Endodermal cell (in vitro differentiated cells): ENCODE data around the gene ESYT3. TPM values are rescaled to one million over a fixed set of nuclear protein-coding genes. Genes with fewer than 3 reads are reported as not detected.
"Not testable (repeated sequence)": the region's sequence is repeated elsewhere in the genome, so short reads cannot be mapped to it uniquely, and the experiment has no call there.

Experiments
- DNase-seq: peaks from one replicate; pipeline ENCODE4 v3.0.0-alpha.2; 2017
- H3K27ac ChIP-seq: 2 replicates; pipeline ENCODE4 v1.5.1; 2013; ENCODE audit warnings: mild to moderate bottlenecking, low read depth, low read length, moderate library complexity
- H3K27me3 ChIP-seq: 2 replicates; pipeline ENCODE4 v1.6.1; 2013; ENCODE audit warnings: mild to moderate bottlenecking, low read length, moderate library complexity; ENCODE audit not compliant: insufficient read depth, control insufficient read depth, poor library complexity, severe bottlenecking
- H3K36me3 ChIP-seq: 2 replicates; pipeline ENCODE4 v1.7.0; 2013; ENCODE audit warnings: mild to moderate bottlenecking, low read length, moderate library complexity; ENCODE audit not compliant: control insufficient read depth, insufficient read depth
- H3K4me1 ChIP-seq: one replicate; pipeline ENCODE4 v1.7.0; 2013; ENCODE audit warnings: low read length; ENCODE audit not compliant: control insufficient read depth, insufficient read depth
- H3K4me3 ChIP-seq: 2 replicates; pipeline ENCODE4 v1.5.1; 2013; ENCODE audit warnings: mild to moderate bottlenecking, low read length, moderate library complexity
- H3K9ac ChIP-seq: 2 replicates; pipeline ENCODE4 v1.6.1; 2013; ENCODE audit warnings: mild to moderate bottlenecking, low read length, moderate library complexity; ENCODE audit not compliant: poor library complexity, severe bottlenecking; ENCODE audit errors: extremely low read depth
- H3K9me3 ChIP-seq: 2 replicates; pipeline ENCODE4 v1.6.1; 2013; ENCODE audit warnings: mild to moderate bottlenecking, low read length, moderate library complexity; ENCODE audit not compliant: control insufficient read depth
- H3K27ac Mint-ChIP-seq: 2 replicates; pipeline ENCODE4 v1.8.0; 2020; ENCODE audit warnings: mixed read lengths
- H3K27me3 Mint-ChIP-seq: 2 replicates; pipeline ENCODE4 v1.8.0; 2021; ENCODE audit warnings: mild to moderate bottlenecking, mixed read lengths; ENCODE audit not compliant: insufficient read depth
- H3K36me3 Mint-ChIP-seq: 2 replicates; pipeline ENCODE4 v1.8.0; 2020; ENCODE audit warnings: low read depth, mixed read lengths
- H3K4me1 Mint-ChIP-seq: 2 replicates; pipeline ENCODE4 v1.8.0; 2020; ENCODE audit warnings: mixed read lengths
- H3K4me3 Mint-ChIP-seq: 2 replicates; pipeline ENCODE4 v1.8.0; 2020; ENCODE audit warnings: mild to moderate bottlenecking, moderate library complexity, mixed read lengths
- H3K9me3 Mint-ChIP-seq: 2 replicates; pipeline ENCODE4 v1.8.0; 2020; ENCODE audit warnings: mild to moderate bottlenecking, mixed read lengths
- WGBS, 2 experiments: methylation state at CpG; one replicate each; pipeline versions ENCODE4 v1.1.5 to v1.1.7; 2013; ENCODE audit warnings: missing lambda C conversion rate in 2 of 2, mixed read lengths in 1 of 2; ENCODE audit not compliant: insufficient coverage in 1 of 2, insufficient read length in 1 of 2; 5-methylcytosine and 5-hydroxymethylcytosine counted together
- total RNA-seq, 2 donors: library from RNA; stranded (reverse); fragmentation: NEBNext Ultra II Directional in 1 of 2; extraction: Animal tissue kit (Norgen Biotek cat#: 25700) in 1 of 2; gene quantifications; 2 replicates in 1 of 2; 3 replicates in 1 of 2; pipeline ENCODE4 v1.2.1, GENCODE V29; 2021
- TF ChIP-seq, protein P1 (sequence below): fragments of 200-600 bp; sonication (generic); conservative IDR thresholded peaks from 2 replicates; pipeline ENCODE4 v1.5.0; 2021; ENCODE audit warnings: antibody characterized with exemption, mild to moderate bottlenecking

Gene ESYT3
- total RNA-seq, 2 donors from 2014 or later = 7.7 to 10.2 TPM

DNA sequence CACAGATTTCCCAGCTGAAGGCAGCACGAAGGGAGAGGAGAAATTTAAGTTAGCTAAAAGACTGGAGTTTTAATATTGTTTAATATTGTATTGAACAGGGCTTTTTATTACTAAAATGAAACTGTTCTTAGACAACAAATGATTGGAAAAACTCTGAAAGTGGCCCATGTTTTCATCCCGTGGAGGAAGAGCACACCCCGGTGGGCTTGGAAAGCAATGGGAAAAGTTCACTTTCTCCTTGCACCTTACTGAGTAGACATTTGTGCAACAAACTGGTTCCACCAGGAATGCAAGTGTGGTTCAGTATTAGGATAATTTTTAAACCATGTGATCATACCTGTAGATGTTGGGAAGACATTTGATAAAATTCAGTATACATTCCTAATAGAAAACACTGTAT, 8.2 kb upstream of the ESYT3 start:
- 53 to 67% methylated on average over 3 of the region's 3 CpGs for WGBS, 2 experiments
- peaks cover 6% of the 10 kb centered on the region for H3K9me3 Mint-ChIP-seq
- no peak overlapping the region for H3K27ac ChIP-seq
- H3K27ac Mint-ChIP-seq = no peak overlapping the region
- no peaks in the 10 kb centered on the region for H3K4me1 Mint-ChIP-seq
- no peaks in the 10 kb centered on the region for H3K9me3 ChIP-seq
- H3K4me3 Mint-ChIP-seq = no peak overlapping the region
- H3K9ac ChIP-seq = no peak overlapping the region
- peaks cover 9% of the 10 kb centered on the region for H3K27me3 Mint-ChIP-seq
- H3K4me1 ChIP-seq = no peaks in the 10 kb centered on the region
- H3K27me3 ChIP-seq = no peaks in the 10 kb centered on the region
- H3K4me3 ChIP-seq = no peak overlapping the region
- no peaks in the 10 kb centered on the region for H3K36me3 Mint-ChIP-seq
- TF ChIP-seq, protein P1, sequence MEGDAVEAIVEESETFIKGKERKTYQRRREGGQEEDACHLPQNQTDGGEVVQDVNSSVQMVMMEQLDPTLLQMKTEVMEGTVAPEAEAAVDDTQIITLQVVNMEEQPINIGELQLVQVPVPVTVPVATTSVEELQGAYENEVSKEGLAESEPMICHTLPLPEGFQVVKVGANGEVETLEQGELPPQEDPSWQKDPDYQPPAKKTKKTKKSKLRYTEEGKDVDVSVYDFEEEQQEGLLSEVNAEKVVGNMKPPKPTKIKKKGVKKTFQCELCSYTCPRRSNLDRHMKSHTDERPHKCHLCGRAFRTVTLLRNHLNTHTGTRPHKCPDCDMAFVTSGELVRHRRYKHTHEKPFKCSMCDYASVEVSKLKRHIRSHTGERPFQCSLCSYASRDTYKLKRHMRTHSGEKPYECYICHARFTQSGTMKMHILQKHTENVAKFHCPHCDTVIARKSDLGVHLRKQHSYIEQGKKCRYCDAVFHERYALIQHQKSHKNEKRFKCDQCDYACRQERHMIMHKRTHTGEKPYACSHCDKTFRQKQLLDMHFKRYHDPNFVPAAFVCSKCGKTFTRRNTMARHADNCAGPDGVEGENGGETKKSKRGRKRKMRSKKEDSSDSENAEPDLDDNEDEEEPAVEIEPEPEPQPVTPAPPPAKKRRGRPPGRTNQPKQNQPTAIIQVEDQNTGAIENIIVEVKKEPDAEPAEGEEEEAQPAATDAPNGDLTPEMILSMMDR = peak; percentile 77
- no peaks in the 10 kb centered on the region for H3K36me3 ChIP-seq
- DNase-seq = peak; percentile 43

DNA sequence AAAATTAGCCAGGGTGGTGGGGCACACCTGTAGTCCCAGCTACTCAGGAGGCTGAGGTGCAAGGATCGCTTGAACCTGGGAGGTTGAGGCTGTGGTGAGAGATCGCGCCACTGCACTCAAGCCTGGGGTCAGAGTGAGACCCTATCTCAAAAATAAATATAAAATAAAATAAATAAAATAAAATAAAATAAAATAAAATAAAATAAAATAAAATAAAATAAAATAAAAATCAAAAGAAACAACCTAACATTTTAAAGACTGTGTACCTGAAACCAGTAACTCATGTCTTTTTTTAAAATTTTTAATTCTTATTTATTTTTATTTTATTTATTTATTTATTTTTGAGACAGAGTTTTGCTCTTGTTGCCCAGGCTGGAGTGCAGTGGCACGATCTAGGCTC, 7.7 kb upstream of the ESYT3 start:
- DNase-seq, H3K4me3 Mint-ChIP-seq: not testable (repeated sequence)
- WGBS, 2 experiments = 89 to 96% methylated on average over 1 to 2 of the region's 4 CpGs

DNA sequence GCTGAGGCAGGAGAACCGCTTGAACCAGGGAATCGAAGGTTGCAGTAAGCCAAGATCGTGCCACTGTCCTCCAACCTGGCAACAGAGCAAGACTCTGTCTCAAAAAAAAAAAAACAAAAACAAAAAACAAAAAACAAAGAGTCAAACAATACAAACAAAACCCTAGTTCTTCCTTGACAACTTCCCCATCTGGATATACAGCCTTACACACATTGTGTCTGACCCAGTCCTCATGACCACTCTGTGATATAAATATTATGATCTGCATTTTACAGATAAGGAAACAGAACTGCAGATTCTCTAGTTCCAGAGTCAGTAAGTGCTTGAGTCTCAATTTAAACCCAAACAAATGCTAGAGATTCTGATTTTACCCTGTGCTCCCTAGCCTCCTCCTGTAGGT, 4.8 kb upstream of the ESYT3 start:
- Mint-ChIP-seq H3K36me3 (no peaks in the 10 kb centered on the region), H3K27ac (no peak overlapping the region), H3K27me3 (peaks cover 39% of the 10 kb centered on the region), H3K9me3 (peaks cover 10% of the 10 kb centered on the region), H3K4me1 (no peaks in the 10 kb centered on the region), H3K4me3 (no peak overlapping the region)
- DNase-seq = peak; percentile 2
- TF ChIP-seq, protein P1 = no peak
- no peak overlapping the region for H3K4me3 ChIP-seq
- H3K36me3 ChIP-seq = no peaks in the 10 kb centered on the region
- no peak overlapping the region for H3K9ac ChIP-seq
- peaks cover 7% of the 10 kb centered on the region for H3K9me3 ChIP-seq
- peaks cover 23% of the 10 kb centered on the region for H3K27me3 ChIP-seq
- WGBS, 2 experiments = 94 to 97% methylated on average over 3 of the region's 3 CpGs
- no peak overlapping the region for H3K27ac ChIP-seq
- H3K4me1 ChIP-seq = no peaks in the 10 kb centered on the region

More for the DNA sequence above, 7.7 kb upstream of the ESYT3 start:
- peaks cover 12% of the 10 kb centered on the region for H3K27me3 Mint-ChIP-seq
- not testable (repeated sequence) for H3K36me3 ChIP-seq, H3K9me3 ChIP-seq, H3K4me1 ChIP-seq, H3K9me3 Mint-ChIP-seq, H3K4me3 ChIP-seq, H3K27ac ChIP-seq, H3K27me3 ChIP-seq, H3K4me1 Mint-ChIP-seq, H3K9ac ChIP-seq, H3K36me3 Mint-ChIP-seq, H3K27ac Mint-ChIP-seq
